ENCODE measurements around the gene FAM3D. TPM values are rescaled to one million over a fixed set of nuclear protein-coding genes. Genes with fewer than 3 reads are reported as not detected.

Gene FAM3D
- total and polyA plus RNA-seq, 2 donors from 2014 or later = 0.41 to 0.60 TPM

DNA sequence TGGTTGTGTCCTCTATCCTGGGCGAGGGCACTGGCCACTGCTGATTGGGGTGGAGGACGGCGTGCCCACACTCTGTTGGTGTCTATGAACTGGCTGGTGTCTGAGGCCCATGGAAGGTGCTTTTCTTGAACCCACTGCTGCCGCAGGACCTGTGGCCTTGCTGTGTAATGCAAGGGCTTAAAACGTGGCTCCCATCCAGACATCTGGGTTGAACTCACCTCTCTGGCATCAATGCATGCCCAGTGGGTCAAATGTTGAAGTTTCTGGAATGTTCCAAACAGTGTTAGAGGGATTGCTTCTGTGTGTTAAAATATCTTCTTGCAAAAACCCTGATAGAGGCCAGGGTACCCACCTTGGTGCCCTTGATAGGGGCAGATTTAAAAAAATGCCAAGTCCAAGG, 42.6 kb downstream of the FAM3D start:
- no peak for FAIRE-seq
- no peaks in the 10 kb centered on the region for H3K9me3 ChIP-seq (ENCODE audit: control insufficient read depth in 2 of 3, insufficient read depth in 1 of 3, low read length in 3 of 3)
- peaks cover 0 to 18% (median 15%) of the 10 kb centered on the region in 3 donors for H3K4me1 ChIP-seq (ENCODE audit: control insufficient read depth in 2 of 3, insufficient read depth in 2 of 3, low read depth in 1 of 3, low read length in 3 of 3)
- intact Hi-C loops (cut with DNase I) = loop anchor here (10.0 kb wide), 1 partner anchor 299 kb away; no protein-coding TSS in a partner anchor
- H3K9ac ChIP-seq (ENCODE audit: low read length in 3 of 3) = no peak overlapping the region
- H3K27me3 ChIP-seq (ENCODE audit: control insufficient read depth, insufficient read depth, low read length) = no peaks in the 10 kb centered on the region
- no peak overlapping the region for H3K4me3 ChIP-seq (ENCODE audit: low read length in 3 of 3)
- TF ChIP-seq, protein P1, sequence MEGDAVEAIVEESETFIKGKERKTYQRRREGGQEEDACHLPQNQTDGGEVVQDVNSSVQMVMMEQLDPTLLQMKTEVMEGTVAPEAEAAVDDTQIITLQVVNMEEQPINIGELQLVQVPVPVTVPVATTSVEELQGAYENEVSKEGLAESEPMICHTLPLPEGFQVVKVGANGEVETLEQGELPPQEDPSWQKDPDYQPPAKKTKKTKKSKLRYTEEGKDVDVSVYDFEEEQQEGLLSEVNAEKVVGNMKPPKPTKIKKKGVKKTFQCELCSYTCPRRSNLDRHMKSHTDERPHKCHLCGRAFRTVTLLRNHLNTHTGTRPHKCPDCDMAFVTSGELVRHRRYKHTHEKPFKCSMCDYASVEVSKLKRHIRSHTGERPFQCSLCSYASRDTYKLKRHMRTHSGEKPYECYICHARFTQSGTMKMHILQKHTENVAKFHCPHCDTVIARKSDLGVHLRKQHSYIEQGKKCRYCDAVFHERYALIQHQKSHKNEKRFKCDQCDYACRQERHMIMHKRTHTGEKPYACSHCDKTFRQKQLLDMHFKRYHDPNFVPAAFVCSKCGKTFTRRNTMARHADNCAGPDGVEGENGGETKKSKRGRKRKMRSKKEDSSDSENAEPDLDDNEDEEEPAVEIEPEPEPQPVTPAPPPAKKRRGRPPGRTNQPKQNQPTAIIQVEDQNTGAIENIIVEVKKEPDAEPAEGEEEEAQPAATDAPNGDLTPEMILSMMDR (IDR thresholded peaks at IDR 0.05; ENCODE audit: borderline replicate concordance, extremely low read depth, insufficient read depth) = no peak
- no peak overlapping the region for H3K27ac ChIP-seq (ENCODE audit: low read depth in 2 of 2, low read length in 2 of 2)
- DNase-seq = no peak
- H3K36me3 ChIP-seq (ENCODE audit: control insufficient read depth in 2 of 3, insufficient read depth in 3 of 3, low read length in 3 of 3) = no peaks in the 10 kb centered on the region

DNA sequence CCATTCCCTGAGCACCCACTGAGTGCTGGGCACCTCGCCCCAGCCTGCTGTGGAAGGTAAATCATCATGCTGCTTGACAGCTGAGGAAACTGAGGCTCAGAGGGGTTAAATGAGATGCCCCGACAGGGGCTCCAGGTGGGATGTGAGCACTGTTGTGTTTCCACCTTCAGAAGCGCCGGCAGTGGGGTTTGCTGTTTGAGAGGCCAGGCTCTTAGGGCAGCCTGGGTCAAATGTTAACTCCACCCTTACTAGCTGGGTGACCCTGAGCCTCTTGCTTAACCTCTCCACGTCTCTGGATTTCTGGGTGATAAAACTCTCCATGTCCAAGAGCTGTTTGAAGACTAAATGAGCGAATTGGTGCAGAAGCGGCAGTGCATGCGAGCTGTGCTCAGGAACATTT, 43.1 kb downstream of the FAM3D start:
- peaks cover 0 to 15% (median 10%) of the 10 kb centered on the region in 3 donors for H3K4me1 ChIP-seq (ENCODE audit: control insufficient read depth in 2 of 3, insufficient read depth in 2 of 3, low read depth in 1 of 3, low read length in 3 of 3)
- DNase-seq = no peak
- no peaks in the 10 kb centered on the region for H3K9me3 ChIP-seq (ENCODE audit: control insufficient read depth in 2 of 3, insufficient read depth in 1 of 3, low read length in 3 of 3)
- FAIRE-seq = no peak
- no peak overlapping the region for H3K27ac ChIP-seq (ENCODE audit: low read depth in 2 of 2, low read length in 2 of 2)
- no peak overlapping the region for H3K9ac ChIP-seq (ENCODE audit: low read length in 3 of 3)
- TF ChIP-seq, protein P1 (IDR thresholded peaks at IDR 0.05; ENCODE audit: borderline replicate concordance, extremely low read depth, insufficient read depth) = no peak
- H3K36me3 ChIP-seq (ENCODE audit: control insufficient read depth in 2 of 3, insufficient read depth in 3 of 3, low read length in 3 of 3) = no peaks in the 10 kb centered on the region
- intact Hi-C loops (cut with DNase I) = loop anchor here (10.0 kb wide), 1 partner anchor 299 kb away; no protein-coding TSS in a partner anchor
- no peak overlapping the region for H3K4me3 ChIP-seq (ENCODE audit: low read length in 3 of 3)
- H3K27me3 ChIP-seq (ENCODE audit: control insufficient read depth, insufficient read depth, low read length) = no peaks in the 10 kb centered on the region

DNA sequence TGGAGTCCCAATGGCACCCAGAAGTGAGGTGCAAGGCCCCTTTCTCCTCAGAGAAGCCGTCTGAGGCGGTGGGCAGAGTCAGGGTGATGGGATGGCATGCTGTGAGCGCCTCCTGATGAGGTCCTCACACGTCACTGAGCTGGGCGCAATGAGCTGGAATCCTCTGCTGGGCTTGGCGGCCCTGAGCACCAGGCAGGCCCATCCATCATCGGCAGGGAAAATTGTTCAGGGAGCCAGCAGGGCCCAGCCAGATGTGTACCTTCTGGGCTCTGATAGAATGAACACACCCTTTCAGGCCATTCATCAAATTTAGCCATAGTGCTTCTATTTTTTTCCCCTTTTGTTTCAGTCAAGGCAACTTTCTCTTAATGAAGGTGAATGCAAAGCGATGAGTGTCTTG, 43.7 kb downstream of the FAM3D start:
- peak in 1 of 5 donors; percentile 38 for DNase-seq
- Histone ChIP-seq H3K9me3 (ENCODE audit: control insufficient read depth in 2 of 3, insufficient read depth in 1 of 3, low read length in 3 of 3) (no peaks in the 10 kb centered on the region), H3K27ac (ENCODE audit: low read depth in 2 of 2, low read length in 2 of 2) (no peak overlapping the region), H3K4me1 (ENCODE audit: control insufficient read depth in 2 of 3, insufficient read depth in 2 of 3, low read depth in 1 of 3, low read length in 3 of 3) (peaks cover 0 to 10% (median 4%) of the 10 kb centered on the region in 3 donors), H3K27me3 (ENCODE audit: control insufficient read depth, insufficient read depth, low read length) (no peaks in the 10 kb centered on the region), H3K9ac (ENCODE audit: low read length in 3 of 3) (no peak overlapping the region), H3K36me3 (ENCODE audit: control insufficient read depth in 2 of 3, insufficient read depth in 3 of 3, low read length in 3 of 3) (no peaks in the 10 kb centered on the region), H3K4me3 (ENCODE audit: low read length in 3 of 3) (no peak overlapping the region)
- FAIRE-seq = no peak
- TF ChIP-seq, protein P1 (IDR thresholded peaks at IDR 0.05; ENCODE audit: borderline replicate concordance, extremely low read depth, insufficient read depth) = no peak
- intact Hi-C loops (cut with DNase I) = loop anchor here (10.0 kb wide), 1 partner anchor 298 kb away; no protein-coding TSS in a partner anchor

DNA sequence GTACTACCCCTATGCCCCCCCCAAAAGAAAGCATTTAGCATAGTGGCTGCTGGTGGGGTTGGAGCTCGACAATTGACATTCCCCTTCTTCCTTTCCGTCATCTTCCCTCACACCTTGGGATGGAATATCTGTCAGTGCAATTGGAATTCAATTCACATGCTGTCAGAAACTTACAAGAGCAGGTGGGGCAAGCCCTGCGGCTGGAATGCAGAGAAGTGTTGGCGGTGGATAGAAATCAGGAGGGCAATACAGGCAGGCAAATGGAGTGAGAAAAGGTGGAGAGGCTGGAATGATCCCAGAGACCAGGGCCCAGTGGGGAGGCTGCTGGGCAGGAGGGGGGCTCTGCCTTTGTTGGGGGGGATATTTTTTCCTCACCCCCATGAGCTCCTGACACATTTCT, 44.1 kb downstream of the FAM3D start:
- intact Hi-C loops (cut with DNase I) = loop anchor here (10.0 kb wide), 1 partner anchor 298 kb away; no protein-coding TSS in a partner anchor
- H3K36me3 ChIP-seq (ENCODE audit: control insufficient read depth in 2 of 3, insufficient read depth in 3 of 3, low read length in 3 of 3) = no peaks in the 10 kb centered on the region
- H3K9me3 ChIP-seq (ENCODE audit: control insufficient read depth in 2 of 3, insufficient read depth in 1 of 3, low read length in 3 of 3) = no peaks in the 10 kb centered on the region
- no peak overlapping the region for H3K4me3 ChIP-seq (ENCODE audit: low read length in 3 of 3)
- TF ChIP-seq, protein P1 (IDR thresholded peaks at IDR 0.05; ENCODE audit: borderline replicate concordance, extremely low read depth, insufficient read depth) = no peak
- FAIRE-seq (no peak), DNase-seq (no peak)
- no peaks in the 10 kb centered on the region for H3K27me3 ChIP-seq (ENCODE audit: control insufficient read depth, insufficient read depth, low read length)
- no peak overlapping the region for H3K9ac ChIP-seq (ENCODE audit: low read length in 3 of 3)
- peaks cover 0 to 6% (median 0%) of the 10 kb centered on the region in 3 donors for H3K4me1 ChIP-seq (ENCODE audit: control insufficient read depth in 2 of 3, insufficient read depth in 2 of 3, low read depth in 1 of 3, low read length in 3 of 3)
- no peak overlapping the region for H3K27ac ChIP-seq (ENCODE audit: low read depth in 2 of 2, low read length in 2 of 2)
